ENCODE data around the gene CABLES1. TPM values are rescaled to one million over a fixed set of nuclear protein-coding genes. Genes with fewer than 3 reads are reported as not detected.

CABLES1 gene
- total and polyA plus RNA-seq, 2 of the 8 experiments (the other 6 are each of a cell fraction or from before 2014, with no cell fraction given), result 9.2 to 26.4 TPM

DNA sequence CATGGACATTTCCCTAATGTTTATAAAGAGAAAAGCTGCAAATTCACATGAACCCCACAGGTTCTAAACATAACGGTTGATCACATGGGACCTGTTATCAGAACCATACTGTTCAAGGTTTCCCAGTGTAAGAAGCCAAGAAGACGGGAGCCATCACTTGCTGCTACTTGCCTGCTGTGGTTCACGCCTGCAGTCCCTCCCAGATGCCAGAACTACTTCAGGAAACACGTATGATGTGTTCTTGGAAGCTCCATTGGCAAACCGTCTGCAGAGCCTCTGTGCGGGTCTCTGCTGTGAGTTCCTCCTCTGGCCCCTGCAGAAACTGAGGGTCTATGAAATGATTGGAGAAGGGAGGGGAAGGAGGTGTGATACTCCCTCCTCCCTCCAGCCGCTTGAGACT is 75.2 kb downstream of the CABLES1 start:
- Histone ChIP-seq H4K20me1 (replicated peaks in 1 of 2; ENCODE audit: control insufficient read depth in 1 of 2, insufficient read depth in 2 of 2, low read length in 2 of 2) (peaks cover 2% of the 10 kb centered on the region in 2 experiments), H3K4me3 (ENCODE audit: extremely low read depth in 1 of 4, insufficient read depth in 2 of 4, low read depth in 3 of 4, low read length in 4 of 4) (no peak overlapping the region), H3K4ac (replicated peaks; ENCODE audit: insufficient read length, low read depth, low read length) (no peak overlapping the region), H2BK120ac (replicated peaks; ENCODE audit: low read depth, low read length) (no peak overlapping the region), H3K9ac (replicated peaks in 1 of 4; ENCODE audit: extremely low read depth in 1 of 4, low read depth in 3 of 4, low read length in 3 of 4) (no peak overlapping the region), H3K14ac (ENCODE audit: insufficient read length) (no peak overlapping the region), H2BK20ac (ENCODE audit: low read length) (no peak overlapping the region), H3K56ac (replicated peaks; ENCODE audit: insufficient read length, low read depth, low read length) (no peak overlapping the region), H3K79me2 (ENCODE audit: control insufficient read depth in 1 of 2, insufficient read depth in 2 of 2, low read length in 2 of 2) (no peaks in the 10 kb centered on the region), H3K36me3 (ENCODE audit: control insufficient read depth in 2 of 4, insufficient read depth in 4 of 4, low read length in 3 of 4) (peaks cover 0 to 23% (median 15%) of the 10 kb centered on the region in 4 experiments; a peak in 6 of 8 replicates), H2BK12ac (ENCODE audit: low read depth, low read length) (no peak overlapping the region), H2BK15ac (ENCODE audit: low read length) (no peak overlapping the region), H3K27me3 (replicated peaks in 1 of 4; ENCODE audit: control insufficient read depth in 3 of 4, extremely low read depth in 1 of 4, insufficient read depth in 3 of 4, low read length in 3 of 4) (no peaks in the 10 kb centered on the region), H2AK5ac (ENCODE audit: low read depth, low read length) (no peak overlapping the region), H4K8ac (ENCODE audit: extremely low read depth, insufficient read depth, low read length) (no peak overlapping the region), H3K4me2 (ENCODE audit: insufficient read depth in 1 of 2, low read depth in 2 of 2, low read length in 2 of 2) (no peak overlapping the region), H3K23ac (ENCODE audit: insufficient read length) (no peak overlapping the region), H4K91ac (replicated peaks; ENCODE audit: insufficient read length, low read length) (no peak overlapping the region), H4K5ac (ENCODE audit: insufficient read length, low read depth, low read length) (no peak overlapping the region), H3K27ac (ENCODE audit: low read depth, low read length) (no peak overlapping the region), H2AFZ (ENCODE audit: low read length) (no peak overlapping the region), H3K23me2 (ENCODE audit: low read depth, low read length) (no peaks in the 10 kb centered on the region), H2BK5ac (ENCODE audit: low read depth, low read length) (no peak overlapping the region), H3K4me1 (replicated peaks in 1 of 4; ENCODE audit: control insufficient read depth in 3 of 4, insufficient read depth in 4 of 4, low read length in 3 of 4) (no peaks in the 10 kb centered on the region), H3K79me1 (ENCODE audit: low read depth, low read length) (peaks cover 8% of the 10 kb centered on the region; the same call in 1 of the 2 replicates), H3K18ac (ENCODE audit: extremely low read depth, low read length) (no peak overlapping the region), H3K9me3 (ENCODE audit: insufficient read depth in 2 of 2, low read depth in 1 of 2, low read length in 1 of 2) (no peaks in the 10 kb centered on the region; a peak in 1 of 4 replicates)
- no peak for FAIRE-seq
- ChIA-PET CTCF (ENCODE audit: partially characterized antibody) (interaction anchor here (0.7 to 7.9 kb wide), 7 partner anchors 13 to 203 kb away, joined by 3 to 59 read pairs (median 4); no protein-coding TSS in a partner anchor), POLR2A (ENCODE audit: partially characterized antibody) (no interaction called here)
- no peak for DNase-seq (ENCODE audit: low read depth in 1 of 2, low spot score in 2 of 2)
- TF ChIP-seq CREB1 (IDR thresholded peaks at IDR 0.05) (no peak), KDM1A (IDR thresholded peaks at IDR 0.05; ENCODE audit: borderline replicate concordance, low read length) (no peak), RBBP5 (IDR thresholded peaks at IDR 0.05; ENCODE audit: borderline replicate concordance, low read depth, low read length) (no peak), ZNF274 (IDR thresholded peaks at IDR 0.05; ENCODE audit: borderline replicate concordance, extremely low read depth, low read length) (no peak), POLR2A (IDR thresholded peaks at IDR 0.05; ENCODE audit: control extremely low read depth in 1 of 2, low read depth in 2 of 2, low read length in 2 of 2) (no peak), SRF (IDR thresholded peaks at IDR 0.05; ENCODE audit: low read depth, low read length) (no peak), CTBP2 (IDR thresholded peaks at IDR 0.05; ENCODE audit: borderline replicate concordance, insufficient read depth, insufficient read length, low read length) (no peak)
- TF ChIP-seq, protein P1, sequence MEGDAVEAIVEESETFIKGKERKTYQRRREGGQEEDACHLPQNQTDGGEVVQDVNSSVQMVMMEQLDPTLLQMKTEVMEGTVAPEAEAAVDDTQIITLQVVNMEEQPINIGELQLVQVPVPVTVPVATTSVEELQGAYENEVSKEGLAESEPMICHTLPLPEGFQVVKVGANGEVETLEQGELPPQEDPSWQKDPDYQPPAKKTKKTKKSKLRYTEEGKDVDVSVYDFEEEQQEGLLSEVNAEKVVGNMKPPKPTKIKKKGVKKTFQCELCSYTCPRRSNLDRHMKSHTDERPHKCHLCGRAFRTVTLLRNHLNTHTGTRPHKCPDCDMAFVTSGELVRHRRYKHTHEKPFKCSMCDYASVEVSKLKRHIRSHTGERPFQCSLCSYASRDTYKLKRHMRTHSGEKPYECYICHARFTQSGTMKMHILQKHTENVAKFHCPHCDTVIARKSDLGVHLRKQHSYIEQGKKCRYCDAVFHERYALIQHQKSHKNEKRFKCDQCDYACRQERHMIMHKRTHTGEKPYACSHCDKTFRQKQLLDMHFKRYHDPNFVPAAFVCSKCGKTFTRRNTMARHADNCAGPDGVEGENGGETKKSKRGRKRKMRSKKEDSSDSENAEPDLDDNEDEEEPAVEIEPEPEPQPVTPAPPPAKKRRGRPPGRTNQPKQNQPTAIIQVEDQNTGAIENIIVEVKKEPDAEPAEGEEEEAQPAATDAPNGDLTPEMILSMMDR (IDR thresholded peaks at IDR 0.05; ENCODE audit: control extremely low read depth in 1 of 3, insufficient read depth in 1 of 3, low read depth in 1 of 3, low read length in 3 of 3), result no peak
- 86% methylated on average over 7 of the region's 7 CpGs; no CpG with 5 or more reads in 1 of the 2 experiments for WGBS, 2 experiments (ENCODE audit: extremely low coverage in 1 of 2, insufficient coverage in 1 of 2, insufficient read length in 1 of 2, insufficient replicate concordance in 2 of 2, low coverage in 1 of 2, low lambda C conversion rate in 2 of 2, missing lambda C conversion rate in 1 of 2)
